OCI-LY1 (cell line): ENCODE data around the gene AKR7A2.

Source experiments
- EZH2 ChIP-seq: fragments of 200-600 bp; sonication (generic), shearing (Covaris generic); IDR thresholded peaks from 2 replicates; pipeline ENCODE4 v1.8.0; 2017; ENCODE audit warnings: borderline replicate concordance, mixed run types, mild to moderate bottlenecking, antibody characterized with exemption, low read length, moderate library complexity, mixed read lengths
- TF ChIP-seq, protein P1 (sequence below): fragments of 200-600 bp; sonication (generic), shearing (Covaris generic); IDR thresholded peaks from 2 replicates; pipeline ENCODE4 v1.5.1; 2017; ENCODE audit warnings: mild to moderate bottlenecking, antibody characterized with exemption, low read length, moderate library complexity, mixed read lengths

DNA sequence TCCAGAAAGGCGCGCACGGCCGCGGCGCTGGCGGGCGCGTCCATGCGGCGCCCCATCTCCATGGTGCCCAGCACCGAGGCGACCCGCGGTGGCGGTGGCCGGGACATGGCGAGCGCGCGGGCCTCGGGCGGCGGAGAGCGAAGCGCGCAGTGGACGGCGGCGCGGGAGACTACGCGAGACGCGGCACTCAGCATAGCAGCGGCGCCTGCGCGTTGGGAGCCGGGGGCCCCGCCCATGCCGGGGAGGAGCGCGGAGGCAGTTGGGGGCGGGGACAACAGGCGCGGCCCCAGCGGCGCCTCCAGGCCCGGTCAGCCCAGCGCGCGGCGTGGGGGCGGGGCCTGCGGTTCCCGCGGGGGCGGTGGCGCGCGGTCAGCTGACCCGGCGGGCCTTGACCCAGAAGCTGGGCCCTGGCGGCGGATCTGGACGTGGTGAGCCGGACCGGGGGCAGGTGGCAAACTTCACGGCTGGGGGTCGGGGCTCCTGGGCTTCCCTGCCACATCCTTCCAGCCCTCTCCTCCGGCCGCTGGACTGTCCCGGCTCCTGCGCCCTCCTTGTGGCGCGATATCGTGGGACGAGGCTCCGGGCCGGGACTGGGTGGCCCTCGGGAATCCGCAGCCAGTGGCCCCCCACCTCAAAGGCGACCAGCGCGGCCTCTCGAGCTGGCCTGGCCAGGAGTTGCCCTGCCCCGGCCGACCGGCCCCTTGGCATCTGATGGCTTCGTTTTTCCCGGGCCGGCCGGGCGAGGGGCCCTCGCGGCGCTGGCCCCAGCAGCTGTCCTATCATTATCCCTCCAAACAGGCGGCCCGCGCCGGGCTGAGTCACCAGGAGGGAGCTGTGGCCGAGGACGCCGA lies at the start of gene AKR7A2, which contains the start of gene SLC66A1:
- TF ChIP-seq, protein P1, sequence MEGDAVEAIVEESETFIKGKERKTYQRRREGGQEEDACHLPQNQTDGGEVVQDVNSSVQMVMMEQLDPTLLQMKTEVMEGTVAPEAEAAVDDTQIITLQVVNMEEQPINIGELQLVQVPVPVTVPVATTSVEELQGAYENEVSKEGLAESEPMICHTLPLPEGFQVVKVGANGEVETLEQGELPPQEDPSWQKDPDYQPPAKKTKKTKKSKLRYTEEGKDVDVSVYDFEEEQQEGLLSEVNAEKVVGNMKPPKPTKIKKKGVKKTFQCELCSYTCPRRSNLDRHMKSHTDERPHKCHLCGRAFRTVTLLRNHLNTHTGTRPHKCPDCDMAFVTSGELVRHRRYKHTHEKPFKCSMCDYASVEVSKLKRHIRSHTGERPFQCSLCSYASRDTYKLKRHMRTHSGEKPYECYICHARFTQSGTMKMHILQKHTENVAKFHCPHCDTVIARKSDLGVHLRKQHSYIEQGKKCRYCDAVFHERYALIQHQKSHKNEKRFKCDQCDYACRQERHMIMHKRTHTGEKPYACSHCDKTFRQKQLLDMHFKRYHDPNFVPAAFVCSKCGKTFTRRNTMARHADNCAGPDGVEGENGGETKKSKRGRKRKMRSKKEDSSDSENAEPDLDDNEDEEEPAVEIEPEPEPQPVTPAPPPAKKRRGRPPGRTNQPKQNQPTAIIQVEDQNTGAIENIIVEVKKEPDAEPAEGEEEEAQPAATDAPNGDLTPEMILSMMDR = no peak
- TF ChIP-seq EZH2 = no peak
